Activated CD4-positive, alpha-beta T cell treated with anti-CD3 and anti-CD28 coated beads, Interleukin-2, amount 10 ng/mL, durations not matched to agents 24 days and 14 days (primary cell): ENCODE measurements around the gene INO80D. TPM values are rescaled to one million over a fixed set of nuclear protein-coding genes. Genes with fewer than 3 reads are reported as not detected.

Experiments
- DNase-seq: peaks from one replicate; pipeline ENCODE4 v3.0.0; 2022
- H3K27ac Mint-ChIP-seq: one replicate; pipeline ENCODE4 v1.8.0; 2022; ENCODE audit warnings: mild to moderate bottlenecking, mixed read lengths
- H3K27me3 Mint-ChIP-seq: one replicate; pipeline ENCODE4 v1.8.0; 2022; ENCODE audit warnings: mixed read lengths
- H3K36me3 Mint-ChIP-seq: one replicate; pipeline ENCODE4 v1.8.0; 2022; ENCODE audit warnings: low read depth, mild to moderate bottlenecking, mixed read lengths
- H3K4me1 Mint-ChIP-seq: one replicate; pipeline ENCODE4 v1.8.0; 2021; ENCODE audit warnings: mixed read lengths
- H3K4me3 Mint-ChIP-seq: one replicate; pipeline ENCODE4 v1.8.0; 2022; ENCODE audit warnings: mild to moderate bottlenecking, moderate library complexity, mixed read lengths
- H3K9me3 Mint-ChIP-seq: one replicate; pipeline ENCODE4 v1.8.0; 2021; ENCODE audit warnings: mixed read lengths
- intact Hi-C: fragments of 100-400 bp; cut with micrococcal nuclease; formaldehyde crosslinking; loops from one replicate; pipeline ENCODE4 v1.15.1; 2023
- total RNA-seq: library from RNA; stranded (reverse); gene quantifications from 2 replicates; pipeline ENCODE4 v1.2.3, GENCODE V29; 2022

INO80D gene
- total RNA-seq, 1 donor from 2014 or later = 27.5 TPM

GRCh38 chr2:205947621-205948495 is 138.1 kb downstream of the INO80D start:
- DNase-seq = peak; percentile 86
- Mint-ChIP-seq H3K36me3 (no peaks in the 10 kb centered on the region), H3K9me3 (no peaks in the 10 kb centered on the region), H3K4me3 (no peak overlapping the region), H3K27me3 (peaks cover 8% of the 10 kb centered on the region), H3K4me1 (peaks cover 4% of the 10 kb centered on the region), H3K27ac (no peak overlapping the region)
- intact Hi-C loops = loop anchor here (1.0 kb wide), 1 partner anchor 1623 kb away; no protein-coding TSS in a partner anchor

- Mint-ChIP-seq H3K27ac (no peak overlapping the region), H3K36me3 (no peaks in the 10 kb centered on the region), H3K4me1 (peaks cover 4% of the 10 kb centered on the region), H3K9me3 (no peaks in the 10 kb centered on the region), H3K4me3 (no peak overlapping the region), H3K27me3 (peaks cover 6% of the 10 kb centered on the region)
- DNase-seq = no peak
- intact Hi-C loops = no loop called here
These were observed 139.7 kb downstream of the INO80D start for GRCh38 chr2:205946226-205946625.

Other genes starting within 250 kb of the INO80D start
- gene NDUFS1, start 73.3 kb upstream of the INO80D start, total RNA-seq = 81.5 and 82.6 TPM in 2 replicates
- gene EEF1B2, start 73.7 kb upstream of the INO80D start, total RNA-seq = 761 and 768 TPM in 2 replicates
- 9.9 and 10.5 TPM in 2 replicates for gene ZDBF2, start 188.5 kb upstream of the INO80D start, total RNA-seq